ENCODE data around the gene LAMC1.

The LAMC1 gene

GRCh38 chr1:183025782-183026774, 2.9 kb downstream of the LAMC1 start:
- peak; percentile 89 for FAIRE-seq
- TF ChIP-seq POLR2AphosphoS5 (IDR thresholded peaks at IDR 0.05; ENCODE audit: low read depth, low read length) (no peak), PAX5 (IDR thresholded peaks at IDR 0.05; ENCODE audit: insufficient read depth, low read length, severe bottlenecking) (no peak), POLR2A (IDR thresholded peaks at IDR 0.05; ENCODE audit: low read depth, low read length) (no peak)
- DNase-seq (ENCODE audit: insufficient read length, low spot score): no peak

GRCh38 chr1:183027031-183027430, 3.8 kb downstream of the LAMC1 start:
- TF ChIP-seq POLR2A (IDR thresholded peaks at IDR 0.05; ENCODE audit: low read depth, low read length): no peak
- TF ChIP-seq SPI1 (IDR thresholded peaks at IDR 0.05; ENCODE audit: low read depth, low read length): no peak
- no peak for TF ChIP-seq POLR2AphosphoS5 (IDR thresholded peaks at IDR 0.05; ENCODE audit: low read depth, low read length)
- no peak for TF ChIP-seq PAX5 (IDR thresholded peaks at IDR 0.05; ENCODE audit: insufficient read depth, low read length, severe bottlenecking)
- FAIRE-seq (no peak), DNase-seq (ENCODE audit: insufficient read length, low spot score) (no peak)

GRCh38 chr1:183027791-183028190, 4.6 kb downstream of the LAMC1 start:
- peak; percentile 40 for FAIRE-seq
- TF ChIP-seq POLR2AphosphoS5 (IDR thresholded peaks at IDR 0.05; ENCODE audit: low read depth, low read length) (no peak), TAF1 (IDR thresholded peaks at IDR 0.05; ENCODE audit: low read depth, low read length) (no peak), POLR2A (IDR thresholded peaks at IDR 0.05; ENCODE audit: low read depth, low read length) (no peak), POU2F2 (IDR thresholded peaks at IDR 0.05; ENCODE audit: low read depth, low read length) (no peak), PAX5 (IDR thresholded peaks at IDR 0.05; ENCODE audit: insufficient read depth, low read length, severe bottlenecking) (no peak), SPI1 (IDR thresholded peaks at IDR 0.05; ENCODE audit: low read depth, low read length) (no peak)
- no peak for DNase-seq (ENCODE audit: insufficient read length, low spot score)

- TF ChIP-seq SPI1 (IDR thresholded peaks at IDR 0.05; ENCODE audit: low read depth, low read length) (no peak), POLR2A (IDR thresholded peaks at IDR 0.05; ENCODE audit: low read depth, low read length) (no peak), TAF1 (IDR thresholded peaks at IDR 0.05; ENCODE audit: low read depth, low read length) (no peak), PAX5 (IDR thresholded peaks at IDR 0.05; ENCODE audit: insufficient read depth, low read length, severe bottlenecking) (no peak), POLR2AphosphoS5 (IDR thresholded peaks at IDR 0.05; ENCODE audit: low read depth, low read length) (no peak), POU2F2 (IDR thresholded peaks at IDR 0.05; ENCODE audit: low read depth, low read length) (no peak)
- DNase-seq (ENCODE audit: insufficient read length, low spot score) (no peak), FAIRE-seq (no peak)
Measured at GRCh38 chr1:183029591-183030000, 6.4 kb downstream of the LAMC1 start.

GRCh38 chr1:183030053-183030452, 6.8 kb downstream of the LAMC1 start:
- FAIRE-seq (no peak), DNase-seq (ENCODE audit: insufficient read length, low spot score) (no peak)
- no peak for TF ChIP-seq POLR2AphosphoS5 (IDR thresholded peaks at IDR 0.05; ENCODE audit: low read depth, low read length)

- FAIRE-seq (no peak), DNase-seq (ENCODE audit: insufficient read length, low spot score) (no peak)
- no peak for TF ChIP-seq TAF1 (IDR thresholded peaks at IDR 0.05; ENCODE audit: low read depth, low read length)
- no peak for TF ChIP-seq SPI1 (IDR thresholded peaks at IDR 0.05; ENCODE audit: low read depth, low read length)
- TF ChIP-seq PAX5 (IDR thresholded peaks at IDR 0.05; ENCODE audit: insufficient read depth, low read length, severe bottlenecking): no peak
Measured at GRCh38 chr1:183032122-183032921, 9.1 kb downstream of the LAMC1 start.

- FAIRE-seq: peak; percentile 47
- TF ChIP-seq SPI1 (IDR thresholded peaks at IDR 0.05; ENCODE audit: low read depth, low read length) (no peak), POLR2AphosphoS5 (IDR thresholded peaks at IDR 0.05; ENCODE audit: low read depth, low read length) (no peak), TAF1 (IDR thresholded peaks at IDR 0.05; ENCODE audit: low read depth, low read length) (no peak), POLR2A (IDR thresholded peaks at IDR 0.05; ENCODE audit: low read depth, low read length) (no peak), PAX5 (IDR thresholded peaks at IDR 0.05; ENCODE audit: insufficient read depth, low read length, severe bottlenecking) (no peak), POU2F2 (IDR thresholded peaks at IDR 0.05; ENCODE audit: low read depth, low read length) (no peak)
- DNase-seq (ENCODE audit: insufficient read length, low spot score): no peak
Measured at GRCh38 chr1:183033205-183033604, 10.0 kb downstream of the LAMC1 start.

- DNase-seq (ENCODE audit: insufficient read length, low spot score) (no peak), FAIRE-seq (no peak)
- TF ChIP-seq SPI1 (IDR thresholded peaks at IDR 0.05; ENCODE audit: low read depth, low read length): no peak
- TF ChIP-seq PAX5 (IDR thresholded peaks at IDR 0.05; ENCODE audit: insufficient read depth, low read length, severe bottlenecking): no peak
- no peak for TF ChIP-seq POU2F2 (IDR thresholded peaks at IDR 0.05; ENCODE audit: low read depth, low read length)
- no peak for TF ChIP-seq POLR2AphosphoS5 (IDR thresholded peaks at IDR 0.05; ENCODE audit: low read depth, low read length)
Measured at GRCh38 chr1:183034682-183035081, 11.5 kb downstream of the LAMC1 start.

- no peak for DNase-seq (ENCODE audit: insufficient read length, low spot score)
- TF ChIP-seq SPI1 (IDR thresholded peaks at IDR 0.05; ENCODE audit: low read depth, low read length): no peak
- no peak for TF ChIP-seq POLR2A (IDR thresholded peaks at IDR 0.05; ENCODE audit: low read depth, low read length)
- no peak for TF ChIP-seq TAF1 (IDR thresholded peaks at IDR 0.05; ENCODE audit: low read depth, low read length)
- no peak for TF ChIP-seq PAX5 (IDR thresholded peaks at IDR 0.05; ENCODE audit: insufficient read depth, low read length, severe bottlenecking)
- TF ChIP-seq POLR2AphosphoS5 (IDR thresholded peaks at IDR 0.05; ENCODE audit: low read depth, low read length): no peak
- TF ChIP-seq POU2F2 (IDR thresholded peaks at IDR 0.05; ENCODE audit: low read depth, low read length): no peak
- no peak for FAIRE-seq
Measured at GRCh38 chr1:183038333-183038866, 15.2 kb downstream of the LAMC1 start.
